Peyer's patch (tissue), 4 donors: ENCODE data around the gene OR5M8.

Source experiments
- CTCF ChIP-seq, 6 experiments: fragments of 450-650 bp in 4 of 6; fragments of 200-600 bp in 2 of 6; sonication (generic) in 1 of 6; IDR thresholded peaks; one replicate each; pipeline ENCODE4 v1.5.1; 2017 to 2019; ENCODE audit warnings: antibody characterized with exemption in 6 of 6, mild to moderate bottlenecking in 3 of 6, moderate library complexity in 1 of 6
- POLR2A ChIP-seq, 2 donors: fragments of 450-650 bp; IDR thresholded peaks; one replicate each; pipeline ENCODE4 v1.5.1; 2017; ENCODE audit warnings: antibody characterized with exemption in 2 of 2, mild to moderate bottlenecking in 2 of 2, moderate library complexity in 2 of 2

- TF ChIP-seq CTCF (IDR thresholded peaks at IDR 0.05) (no peak), POLR2A (IDR thresholded peaks at IDR 0.05) (no peak)
Observed at GRCh38 chr11:56509439-56509838, 18.3 kb upstream of the OR5M8 start.
